Middle frontal gyrus (tissue), 1 donor: ENCODE measurements around the gene KRTAP4-16.
"Not testable (repeated sequence)": the region's sequence is repeated elsewhere in the genome, so short reads cannot be mapped to it uniquely, and the experiment has no call there.

ENCODE experiments used
- DNase-seq: peaks from one replicate; pipeline ENCODE4 v3.0.0-alpha.2; 2015; ENCODE audit warnings: low spot score; ENCODE audit errors: extremely low spot score

The KRTAP4-16 gene

DNA sequence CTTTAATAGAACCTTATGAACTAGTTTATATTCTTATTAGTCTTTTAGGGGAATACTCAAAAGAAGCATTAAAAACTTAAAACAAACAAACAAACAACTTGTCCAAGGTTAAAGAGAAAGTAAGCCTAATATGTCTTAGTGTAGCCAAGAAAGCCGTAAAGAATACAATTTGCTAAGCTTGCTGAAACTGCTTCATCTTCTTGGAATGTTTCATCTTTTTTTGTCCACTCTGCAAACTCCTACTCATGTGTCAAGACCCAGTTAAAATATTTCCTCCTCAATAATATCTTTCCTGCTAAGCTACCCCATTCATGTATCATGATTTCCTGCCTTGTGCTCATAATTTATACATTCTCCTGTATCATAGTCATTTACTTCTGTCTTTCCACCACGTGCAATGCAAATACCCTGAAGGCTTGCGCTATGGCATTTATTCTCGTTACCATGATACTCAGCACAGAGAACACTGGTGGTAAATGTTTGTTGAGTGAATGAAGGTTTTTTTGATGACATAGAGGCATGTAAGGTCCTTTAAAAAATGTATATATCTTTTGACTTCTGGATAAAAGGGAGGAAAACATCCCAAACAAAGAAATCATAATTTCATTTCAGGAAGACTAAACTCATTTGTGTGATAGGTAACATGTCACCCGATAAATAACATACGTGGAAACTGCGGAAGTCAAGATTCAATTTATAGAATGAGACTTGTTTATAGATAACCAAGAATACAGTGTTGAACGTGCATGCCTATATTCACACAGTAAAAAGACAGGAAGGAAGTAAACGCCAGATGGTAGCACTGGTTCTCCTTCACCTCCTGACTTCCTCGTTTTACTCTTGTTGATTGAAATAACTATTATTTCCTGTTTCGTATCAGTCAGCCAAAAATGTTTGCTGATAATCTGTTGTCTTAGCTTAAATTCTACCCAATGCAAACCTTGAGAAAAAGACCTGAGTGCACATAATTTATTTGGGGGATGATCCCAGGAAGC is 18.0 kb upstream of the KRTAP4-16 start:
- DNase-seq = not testable (repeated sequence)

DNA sequence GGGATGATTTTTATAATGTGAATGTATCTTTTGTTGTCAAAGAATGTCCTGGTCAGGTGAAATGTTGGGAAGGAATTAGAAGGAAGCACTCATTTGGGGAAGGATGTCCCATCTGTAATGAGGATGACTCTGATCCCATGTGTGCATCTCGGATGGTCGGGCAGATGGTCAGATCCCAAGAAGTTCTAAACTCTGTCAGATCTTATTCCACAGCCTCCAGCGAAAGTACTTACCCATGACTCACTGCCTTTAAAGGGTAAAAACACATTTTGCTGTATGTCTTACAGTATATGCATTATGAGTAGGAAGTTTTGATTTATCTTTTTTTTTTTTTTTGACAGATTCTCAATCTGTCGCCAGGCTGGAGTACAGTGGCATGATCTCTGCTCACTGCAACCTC is 16.7 kb upstream of the KRTAP4-16 start:
- DNase-seq = no peak

DNA sequence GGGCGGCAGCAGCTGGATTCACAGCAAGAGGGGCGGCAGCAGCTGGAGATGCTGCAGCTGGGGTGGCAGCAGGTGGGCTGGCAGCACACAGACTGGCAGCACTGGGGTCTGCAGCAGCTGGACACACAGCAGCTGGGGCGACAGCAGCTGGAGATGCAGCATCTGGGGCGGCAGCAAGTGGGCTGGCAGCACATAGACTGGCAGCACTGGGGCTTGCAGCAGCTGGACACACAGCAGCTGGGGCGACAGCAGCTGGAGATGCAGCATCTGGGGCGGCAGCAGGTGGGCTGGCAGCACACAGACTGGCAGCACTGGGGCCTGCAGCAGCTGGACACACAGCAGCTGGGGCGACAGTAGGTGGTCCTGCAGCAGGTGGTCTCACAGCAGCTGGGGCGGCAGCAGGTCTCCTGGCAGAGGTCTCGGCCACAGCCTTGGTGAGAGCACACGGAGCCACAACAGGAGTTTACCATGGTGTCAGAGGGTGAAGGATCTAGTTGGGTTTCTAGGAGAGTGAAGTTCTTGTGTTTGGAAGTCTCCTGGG is 15.9 kb upstream of the KRTAP4-16 start, which contains the start of gene KRTAP4-11:
KRTAP4-11 (minus strand) TSS at position 528 of the 541 bp plus-strand sequence; CDS start at position 470, 58 bp downstream.
- not testable (repeated sequence) for DNase-seq

DNA sequence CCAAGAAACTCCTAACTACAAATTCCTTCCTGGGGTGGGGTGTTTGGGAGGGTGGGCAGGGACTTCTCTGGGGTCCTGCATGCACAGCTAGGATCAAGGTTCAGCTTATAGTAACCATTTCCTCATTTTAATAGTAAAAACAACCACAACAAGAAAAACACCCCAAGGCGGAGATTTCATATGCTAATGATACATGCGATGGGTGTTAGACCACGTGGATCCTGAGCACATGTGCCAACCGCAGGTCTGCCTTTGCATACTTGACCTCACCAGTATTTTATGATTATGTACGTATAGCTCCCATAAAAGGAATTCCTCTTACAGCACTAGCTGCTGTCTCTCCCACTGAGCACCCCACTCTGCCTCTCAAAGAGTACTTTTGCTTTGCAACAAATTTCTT is 14.3 kb upstream of the KRTAP4-16 start:
- DNase-seq = no peak

DNA sequence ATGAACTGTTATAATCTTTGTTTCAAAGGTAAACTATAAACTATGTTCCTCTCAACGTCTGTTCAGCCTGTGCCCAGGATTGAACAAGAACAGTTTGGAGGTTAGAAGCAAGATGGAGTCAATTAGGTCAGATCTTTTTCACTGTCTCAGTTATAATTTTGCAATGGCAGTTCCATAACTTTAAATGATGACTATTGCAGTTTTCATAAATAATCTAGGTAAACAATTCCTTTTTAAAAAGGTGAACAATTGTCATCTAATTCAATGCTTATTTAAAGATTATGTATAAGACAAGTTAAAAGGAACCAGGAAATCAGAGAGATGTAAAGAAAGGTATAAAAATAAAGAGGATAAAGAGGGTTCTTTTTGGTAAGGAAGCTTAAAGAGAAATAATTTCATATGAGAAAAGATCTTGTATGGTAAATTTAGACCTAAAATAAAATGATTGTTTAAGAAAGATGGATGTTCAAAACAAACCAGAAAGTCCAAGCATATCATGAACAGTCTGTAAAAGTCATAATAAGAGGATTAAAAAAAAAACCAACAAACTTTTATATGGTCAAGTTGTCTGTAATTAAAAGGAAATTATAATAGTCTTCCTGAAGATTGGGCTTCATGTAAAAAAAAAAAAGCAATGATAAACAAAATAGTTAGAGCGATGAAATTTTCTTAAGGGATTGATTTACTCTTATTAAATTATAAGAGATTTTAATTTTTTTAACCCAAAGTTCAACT is 9.3 kb upstream of the KRTAP4-16 start:
- DNase-seq = no peak

DNA sequence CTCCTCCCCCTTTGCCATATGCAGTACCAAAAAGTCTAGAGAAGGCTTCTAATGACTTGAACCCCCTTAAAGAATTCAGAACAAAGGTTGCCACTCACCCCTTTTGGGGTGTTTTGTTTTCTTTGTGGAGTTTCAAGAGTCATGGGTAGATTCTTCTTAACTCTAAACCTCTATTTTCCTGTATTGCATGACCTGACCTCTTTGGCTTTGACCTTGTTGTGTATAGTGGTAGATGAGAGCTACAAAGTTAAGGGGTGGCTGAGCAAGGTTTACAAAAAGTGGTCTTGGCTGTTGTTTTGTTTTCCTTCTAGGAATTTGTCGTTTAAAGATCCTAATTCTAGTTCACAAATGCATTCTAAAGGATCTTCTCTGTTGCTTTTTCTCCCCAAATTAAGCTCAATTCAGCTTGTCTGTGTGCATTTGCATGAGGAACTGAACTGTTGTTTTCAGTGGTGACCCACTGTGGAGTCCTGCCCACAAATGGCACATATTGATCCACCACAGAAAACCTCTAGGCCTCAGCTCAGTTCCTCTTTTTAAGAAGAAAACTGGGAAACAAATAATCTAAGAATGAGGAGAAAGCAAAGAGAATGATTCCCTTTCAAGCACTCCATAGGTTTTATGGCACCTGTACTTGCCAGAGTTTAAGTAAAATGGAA is 6.8 kb upstream of the KRTAP4-16 start:
- not testable (repeated sequence) for DNase-seq

DNA sequence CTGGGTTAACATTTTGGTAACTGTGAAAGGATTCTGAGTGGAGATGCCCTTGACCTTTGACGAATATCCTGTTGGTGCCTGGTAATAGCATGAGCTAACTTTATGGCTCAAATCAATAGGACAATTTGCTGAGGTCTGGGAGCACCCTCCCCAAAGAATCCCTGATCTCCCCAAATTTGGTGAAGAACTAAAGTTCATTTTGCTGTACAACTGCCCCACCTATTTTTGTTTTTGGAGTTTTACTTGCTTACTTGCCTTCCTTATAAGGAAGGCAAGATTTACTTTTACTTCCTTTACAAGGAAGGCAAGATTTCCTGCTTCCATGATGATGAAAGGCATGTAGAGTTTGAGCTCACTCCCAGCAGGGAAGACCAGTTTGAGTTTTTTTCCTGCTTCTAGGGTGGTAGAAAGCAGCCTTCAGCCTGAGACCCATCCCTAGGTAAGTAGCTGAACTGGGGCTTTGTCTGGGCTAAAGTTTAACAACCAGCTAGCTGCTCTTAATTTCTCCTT is 6.0 kb upstream of the KRTAP4-16 start:
- DNase-seq = no peak

DNA sequence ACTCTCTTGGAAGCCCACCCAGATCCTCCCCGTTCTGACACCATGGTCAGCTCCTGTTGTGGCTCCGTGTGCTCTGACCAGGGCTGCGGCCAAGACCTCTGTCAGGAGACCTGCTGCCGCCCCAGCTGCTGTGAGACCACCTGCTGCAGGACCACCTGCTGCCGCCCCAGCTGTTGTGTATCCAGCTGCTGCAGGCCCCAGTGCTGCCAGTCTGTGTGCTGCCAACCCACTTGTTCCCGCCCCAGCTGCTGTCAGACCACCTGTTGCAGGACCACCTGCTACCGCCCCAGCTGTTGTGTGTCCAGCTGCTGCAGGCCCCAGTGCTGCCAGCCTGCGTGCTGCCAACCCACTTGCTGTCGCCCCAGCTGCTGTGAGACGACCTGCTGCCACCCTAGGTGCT is 3.3 kb upstream of the KRTAP4-16 start, which contains the start of gene KRTAP4-9:
KRTAP4-9 (plus strand) TSS at position 43 of the 400 bp plus-strand sequence; CDS start at position 43, 0 bp downstream.
- DNase-seq = not testable (repeated sequence)

DNA sequence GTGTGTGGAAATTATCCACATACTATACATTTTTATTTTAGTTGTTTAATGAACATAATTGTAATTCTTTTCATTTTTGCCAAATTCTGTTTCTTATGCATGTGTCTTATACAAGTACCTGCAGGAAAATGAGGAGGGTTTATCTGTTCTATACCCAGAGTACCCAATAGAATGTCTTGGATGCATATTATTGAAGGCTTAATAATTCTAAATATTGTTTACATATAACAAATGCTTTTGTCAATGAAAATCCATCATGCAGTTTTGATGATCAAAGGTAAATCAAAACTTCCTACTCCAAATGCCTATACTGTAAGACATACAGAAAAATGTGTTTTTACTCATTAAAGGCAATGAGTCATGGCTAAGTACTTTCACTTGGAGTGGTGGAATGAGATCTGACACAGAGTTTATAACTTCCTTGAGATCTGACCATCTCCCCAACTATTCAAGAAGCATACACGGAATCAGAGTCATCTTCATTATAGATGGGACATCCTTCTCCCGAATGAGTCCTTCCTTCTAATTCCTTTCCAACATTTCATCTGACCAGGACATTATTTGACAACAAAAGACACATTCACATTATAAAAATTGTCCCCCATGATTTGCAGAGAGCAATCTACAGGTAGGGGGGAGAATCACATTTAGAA is 2.5 kb upstream of the KRTAP4-16 start:
- not testable (repeated sequence) for DNase-seq

DNA sequence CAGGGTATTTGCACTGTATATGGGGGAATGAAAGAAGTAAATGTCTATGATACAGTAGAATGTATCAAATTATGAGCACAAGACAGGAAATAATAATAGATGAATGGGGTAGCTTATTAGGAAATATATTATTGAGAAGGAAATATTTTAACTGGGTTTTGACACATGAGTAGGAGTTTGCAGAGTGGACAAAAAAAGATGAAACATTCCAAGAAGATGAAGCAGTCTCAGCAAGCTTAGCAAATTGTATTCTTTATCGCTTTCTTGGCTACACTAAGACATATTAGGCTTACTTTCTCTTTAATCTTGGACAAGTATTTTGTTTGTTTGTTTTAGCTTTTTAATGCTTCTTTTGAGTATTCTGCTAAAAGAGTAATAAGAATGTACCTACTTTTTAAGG is 1.9 kb upstream of the KRTAP4-16 start:
- DNase-seq = no peak

DNA sequence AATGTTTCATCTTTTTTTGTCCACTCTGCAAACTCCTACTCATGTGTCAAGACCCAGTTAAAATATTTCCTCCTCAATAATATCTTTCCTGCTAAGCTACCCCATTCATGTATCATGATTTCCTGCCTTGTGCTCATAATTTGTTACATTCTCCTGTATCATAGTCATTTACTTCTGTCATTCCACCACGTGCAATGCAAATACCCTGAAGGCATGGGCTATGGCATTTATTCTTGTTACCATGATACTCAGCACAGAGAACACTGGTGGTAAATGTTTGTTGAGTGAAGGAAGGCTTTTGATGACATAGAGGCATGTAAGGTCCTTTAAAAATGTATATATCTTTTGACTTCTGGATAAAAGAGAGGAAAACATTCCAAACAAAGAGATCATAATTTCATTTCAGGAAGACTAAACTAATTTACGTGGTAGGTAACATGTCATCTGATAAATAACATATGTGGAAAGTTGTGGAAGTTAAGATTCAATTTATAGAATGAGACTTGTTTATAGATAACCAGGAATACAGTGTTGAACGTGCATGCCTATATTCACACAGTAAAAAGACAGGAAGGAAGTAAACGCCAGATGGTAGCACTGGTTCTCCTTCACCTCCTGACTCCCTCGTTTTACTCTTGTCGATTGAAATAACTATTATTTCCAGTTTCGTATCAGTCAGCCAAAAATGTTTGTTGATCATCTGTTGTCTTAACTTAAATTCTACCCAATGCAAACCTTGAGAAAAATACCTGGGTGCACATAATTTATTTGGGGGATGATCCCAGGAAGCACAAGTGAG is 2.1 kb downstream of the KRTAP4-16 start:
- DNase-seq = not testable (repeated sequence)

DNA sequence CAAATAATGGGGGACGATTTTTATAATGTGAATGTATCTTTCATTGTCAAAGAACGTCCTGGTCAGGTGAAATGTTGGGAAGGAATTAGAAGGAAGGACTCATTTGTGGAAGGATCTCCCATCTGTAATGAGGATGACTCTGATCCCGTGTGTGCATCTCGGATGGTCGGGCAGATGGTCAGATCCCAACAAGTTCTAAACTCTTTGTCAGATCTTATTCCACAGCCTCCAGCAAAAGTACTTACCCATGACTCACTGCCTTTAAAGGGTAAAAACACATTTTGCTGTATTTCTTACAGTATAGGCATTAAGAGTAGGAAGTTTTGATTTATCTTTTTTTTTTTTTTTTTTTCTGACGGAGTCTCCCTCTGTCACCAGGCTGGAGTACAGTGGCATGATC is 3.5 kb downstream of the KRTAP4-16 start:
- no peak for DNase-seq

DNA sequence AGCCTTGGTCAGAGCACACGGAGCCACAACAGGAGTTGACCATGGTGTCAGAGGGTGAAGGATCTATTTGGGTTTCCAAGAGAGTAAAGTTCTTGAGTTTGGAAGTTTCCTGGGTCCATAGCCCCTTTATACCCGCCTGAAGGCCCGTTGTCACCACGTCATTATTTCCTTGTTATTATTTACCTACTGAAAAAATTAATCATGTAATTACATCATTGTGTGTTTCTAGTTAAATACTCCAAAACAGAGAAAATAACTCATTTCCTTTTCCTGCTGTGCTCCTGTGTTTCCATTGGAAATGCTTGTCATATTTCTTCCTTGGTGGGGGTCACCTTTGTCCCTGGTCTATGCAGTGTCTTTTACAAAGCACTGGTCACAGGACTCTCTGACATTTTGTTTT is 4.0 kb downstream of the KRTAP4-16 start, which contains the start of gene KRTAP4-8:
KRTAP4-8 (minus strand) TSS at position 101 of the 400 bp plus-strand sequence; CDS start at position 43, 58 bp downstream.
- DNase-seq = no peak

DNA sequence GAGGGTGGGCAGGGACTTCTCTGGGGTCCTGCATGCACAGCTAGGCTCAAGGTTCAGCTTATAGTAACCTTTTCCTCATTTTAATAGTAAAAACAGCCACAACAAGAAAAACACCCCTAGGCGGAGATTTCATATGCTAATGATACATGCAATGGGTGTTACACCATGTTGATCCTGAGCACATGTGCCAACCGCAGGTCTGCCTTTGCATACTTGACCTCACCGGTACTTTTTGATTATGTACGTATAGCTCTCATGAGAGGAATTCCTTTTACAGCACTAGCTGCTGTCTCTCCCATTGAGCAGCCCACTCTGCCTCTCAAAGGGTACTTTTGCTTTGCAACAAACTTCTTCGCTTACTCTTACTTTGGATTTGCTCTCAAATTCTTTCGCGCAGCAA is 6.0 kb downstream of the KRTAP4-16 start:
- DNase-seq = no peak

DNA sequence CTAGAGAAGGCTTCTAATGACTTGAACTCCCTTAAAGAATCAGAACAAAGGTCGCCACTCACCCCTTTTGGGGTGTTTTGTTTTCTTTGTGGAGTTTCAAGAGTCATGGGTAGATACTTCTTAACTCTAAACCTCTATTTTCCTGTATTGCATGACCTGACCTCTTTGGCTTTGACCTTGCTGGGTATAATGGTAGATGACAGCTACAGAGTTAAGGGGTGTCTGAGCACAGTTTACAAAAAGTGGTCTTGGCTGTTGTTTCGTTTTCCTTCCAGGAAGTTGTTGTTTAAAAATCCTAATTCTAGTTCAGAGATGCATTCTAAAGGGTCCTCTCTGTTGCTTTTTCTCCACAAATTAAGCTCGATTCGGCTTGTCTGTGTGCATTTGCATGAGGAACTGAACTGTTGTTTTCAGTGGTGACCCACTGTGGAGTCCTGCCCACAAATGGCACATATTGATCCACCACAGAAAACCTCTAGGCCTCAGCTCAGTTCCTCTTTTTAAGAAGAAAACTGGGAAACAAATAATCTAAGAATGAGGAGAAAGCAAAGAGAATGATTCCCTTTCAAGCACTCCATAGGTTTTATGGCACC is 13.2 kb downstream of the KRTAP4-16 start:
- DNase-seq = not testable (repeated sequence)

DNA sequence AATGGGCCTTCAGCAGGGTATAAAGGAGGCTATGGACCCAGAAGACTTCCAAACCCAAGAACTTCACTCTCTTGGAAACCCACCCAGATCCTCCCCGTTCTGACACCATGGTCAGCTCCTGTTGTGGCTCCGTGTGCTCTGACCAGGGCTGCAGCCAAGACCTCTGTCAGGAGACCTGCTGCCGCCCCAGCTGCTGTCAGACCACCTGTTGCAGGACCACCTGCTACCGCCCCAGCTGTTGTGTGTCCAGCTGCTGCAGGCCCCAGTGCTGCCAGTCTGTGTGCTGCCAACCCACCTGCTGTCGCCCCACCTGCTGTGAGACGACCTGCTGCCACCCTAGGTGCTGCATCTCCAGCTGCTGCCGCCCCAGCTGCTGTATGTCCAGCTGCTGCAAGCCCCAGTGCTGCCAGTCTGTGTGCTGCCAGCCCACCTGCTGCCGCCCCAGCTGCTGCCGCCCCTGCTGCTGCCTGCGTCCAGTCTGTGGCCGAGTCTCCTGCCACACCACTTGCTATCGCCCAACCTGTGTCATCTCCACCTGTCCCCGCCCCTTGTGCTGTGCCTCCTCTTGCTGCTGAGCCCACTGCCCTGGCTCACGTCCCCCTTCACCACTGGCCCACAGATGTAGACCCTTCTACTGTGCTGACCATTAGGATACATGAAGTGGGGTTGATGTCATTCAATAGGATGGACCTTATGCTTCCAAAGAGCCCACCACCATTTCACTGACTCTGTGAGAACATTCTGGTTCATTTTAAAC is 17.7 kb downstream of the KRTAP4-16 start, which contains the start of gene KRTAP4-7:
KRTAP4-7 (plus strand) TSS at position 51 of the 757 bp plus-strand sequence; CDS start at position 108, 57 bp downstream.
- not testable (repeated sequence) for DNase-seq

DNA sequence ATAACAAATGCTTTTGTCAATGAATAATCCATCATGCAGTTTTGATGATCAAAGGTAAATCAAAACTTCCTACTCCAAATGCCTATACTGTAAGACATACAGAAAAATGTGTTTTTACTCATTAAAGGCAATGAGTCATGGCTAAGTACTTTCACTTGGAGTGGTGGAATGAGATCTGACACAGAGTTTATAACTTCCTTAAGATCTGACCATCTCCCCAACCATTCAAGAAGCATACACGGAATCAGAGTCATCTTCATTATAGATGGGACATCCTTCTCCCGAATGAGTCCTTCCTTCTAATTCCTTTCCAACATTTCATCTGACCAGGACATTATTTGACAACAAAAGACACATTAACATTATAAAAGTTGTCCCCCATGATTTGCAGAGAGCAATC is 18.6 kb downstream of the KRTAP4-16 start:
- not testable (repeated sequence) for DNase-seq

DNA sequence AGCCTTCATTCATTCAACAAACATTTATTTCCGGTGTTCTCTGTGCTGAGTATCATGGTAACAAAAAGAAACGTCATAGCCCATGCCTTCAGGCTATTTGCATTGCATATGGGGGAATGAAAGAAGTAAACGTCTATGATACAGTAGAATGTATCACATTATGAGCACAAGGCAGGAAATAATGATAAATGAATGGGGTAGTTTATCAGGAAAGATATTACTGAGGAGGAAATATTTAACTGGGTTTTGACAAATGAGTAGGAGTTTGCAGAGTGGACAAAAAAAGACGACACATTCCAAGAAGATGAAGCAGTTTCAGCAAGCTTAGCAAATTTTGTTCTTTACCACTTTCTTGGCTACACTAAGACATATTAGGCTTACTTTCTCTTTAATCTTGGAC is 19.4 kb downstream of the KRTAP4-16 start:
- DNase-seq = no peak
